GM21717 (cell line): ENCODE results near the gene CSK.

Experiments
- ATAC-seq: cut with Tn5 transposase; IDR thresholded peaks from one replicate; pipeline ENCODE4 v1.9.1; 2021; ENCODE audit warnings: mild to moderate bottlenecking, moderate library complexity; ENCODE audit not compliant: unreplicated experiment

The CSK gene

GRCh38 chr15:74786551-74787165 lies 4.8 kb downstream of the CSK start:
- no peak for ATAC-seq

DNA sequence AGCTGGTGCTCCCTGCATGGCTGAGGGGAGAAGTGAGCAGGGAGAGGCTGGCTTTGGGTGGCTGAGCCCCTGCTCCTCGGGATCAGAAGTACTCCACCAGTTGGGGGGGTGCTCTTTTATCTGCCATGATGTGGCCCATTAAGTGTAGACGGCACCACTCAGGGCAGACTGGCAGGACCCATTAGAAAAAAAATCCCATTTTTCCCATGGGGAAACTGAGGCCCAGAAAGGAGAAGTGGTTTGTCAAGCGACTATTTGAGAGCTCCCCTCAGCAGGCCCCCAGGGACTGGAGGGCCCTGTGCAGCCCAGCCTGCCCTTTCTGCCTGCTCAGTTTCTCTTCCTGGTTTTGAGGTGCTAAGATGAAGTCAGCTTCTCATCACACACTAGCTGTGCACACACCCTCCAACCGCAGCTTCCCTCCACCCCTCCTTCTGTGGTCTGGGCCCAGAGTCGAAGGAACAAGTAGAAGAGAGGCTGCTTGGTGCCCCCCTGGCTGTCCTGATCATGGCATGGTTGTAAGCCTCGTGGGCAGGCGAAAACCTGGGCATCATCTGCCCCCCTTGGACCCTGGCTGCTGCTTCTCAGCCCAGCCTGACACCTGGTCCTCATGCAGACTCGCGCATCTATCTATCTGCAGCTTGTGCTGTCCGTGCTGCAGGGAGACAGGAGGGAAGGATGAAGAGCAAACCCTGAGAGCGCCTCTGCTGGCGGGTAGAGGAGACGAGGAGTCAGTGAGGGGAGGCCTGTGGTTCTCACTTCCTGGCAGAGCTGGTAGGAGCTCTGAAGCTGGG lies 5.6 kb downstream of the CSK start:
- peak; percentile 41 for ATAC-seq

DNA sequence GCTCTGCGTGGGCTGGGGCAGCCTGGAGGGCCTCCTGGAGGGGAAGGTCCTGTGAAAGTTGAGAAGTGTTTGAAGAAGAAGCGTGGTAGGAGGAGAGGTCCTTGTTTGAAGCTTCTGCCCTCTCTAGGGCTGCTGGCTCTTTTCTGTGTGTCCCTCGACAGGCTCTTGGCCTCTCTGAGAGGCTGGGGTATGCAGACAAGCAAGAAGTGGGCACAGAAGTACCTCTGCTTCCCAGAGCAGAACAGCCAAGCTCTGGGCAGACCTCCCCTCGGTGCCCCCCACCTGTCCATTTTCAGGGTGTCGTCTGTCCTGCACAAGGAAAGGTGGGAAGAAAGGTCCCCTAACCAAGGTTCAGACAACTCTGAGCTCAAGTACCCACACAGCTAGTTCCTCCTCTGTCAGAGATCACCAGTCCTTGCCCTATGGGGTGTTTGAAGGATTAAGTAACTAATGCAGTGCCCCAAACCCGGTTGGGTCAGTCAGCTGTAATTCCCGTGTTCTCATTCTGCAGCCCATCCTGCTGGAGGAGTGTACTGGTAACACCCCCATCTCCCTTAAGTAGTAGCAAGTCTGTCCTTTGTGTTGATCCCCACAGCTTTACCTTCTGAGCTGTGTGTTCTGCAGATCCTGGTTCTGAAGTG lies 6.3 kb downstream of the CSK start:
- no peak for ATAC-seq

- peak; percentile 25 for ATAC-seq
Observed at GRCh38 chr15:74788683-74789151, 6.8 kb downstream of the CSK start.

DNA sequence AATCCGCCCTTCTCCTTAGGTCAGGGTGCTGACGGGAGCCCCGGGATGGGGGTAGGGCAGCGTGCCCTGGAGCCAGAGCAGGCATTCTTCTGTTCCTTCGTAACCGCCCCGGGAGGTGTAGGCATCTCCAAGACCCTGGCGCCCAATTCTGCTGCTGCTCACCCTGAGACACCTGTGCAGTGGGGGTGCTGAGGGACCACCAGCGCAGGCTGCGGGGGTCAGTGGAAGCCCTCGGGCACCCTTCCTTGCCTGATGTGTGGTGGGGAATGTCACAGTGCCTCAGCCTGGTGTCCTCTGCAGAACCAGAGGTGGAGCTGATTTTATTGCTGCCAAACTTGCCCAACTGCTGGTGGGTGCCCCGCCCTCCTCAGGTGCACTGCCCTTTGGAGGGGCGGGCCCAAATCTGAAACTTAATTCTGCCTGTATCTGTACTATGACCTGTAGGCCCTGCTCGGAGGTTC lies 7.3 kb downstream of the CSK start:
- no peak for ATAC-seq

GRCh38 chr15:74789741-74790079 lies 7.8 kb downstream of the CSK start:
- no peak for ATAC-seq

DNA sequence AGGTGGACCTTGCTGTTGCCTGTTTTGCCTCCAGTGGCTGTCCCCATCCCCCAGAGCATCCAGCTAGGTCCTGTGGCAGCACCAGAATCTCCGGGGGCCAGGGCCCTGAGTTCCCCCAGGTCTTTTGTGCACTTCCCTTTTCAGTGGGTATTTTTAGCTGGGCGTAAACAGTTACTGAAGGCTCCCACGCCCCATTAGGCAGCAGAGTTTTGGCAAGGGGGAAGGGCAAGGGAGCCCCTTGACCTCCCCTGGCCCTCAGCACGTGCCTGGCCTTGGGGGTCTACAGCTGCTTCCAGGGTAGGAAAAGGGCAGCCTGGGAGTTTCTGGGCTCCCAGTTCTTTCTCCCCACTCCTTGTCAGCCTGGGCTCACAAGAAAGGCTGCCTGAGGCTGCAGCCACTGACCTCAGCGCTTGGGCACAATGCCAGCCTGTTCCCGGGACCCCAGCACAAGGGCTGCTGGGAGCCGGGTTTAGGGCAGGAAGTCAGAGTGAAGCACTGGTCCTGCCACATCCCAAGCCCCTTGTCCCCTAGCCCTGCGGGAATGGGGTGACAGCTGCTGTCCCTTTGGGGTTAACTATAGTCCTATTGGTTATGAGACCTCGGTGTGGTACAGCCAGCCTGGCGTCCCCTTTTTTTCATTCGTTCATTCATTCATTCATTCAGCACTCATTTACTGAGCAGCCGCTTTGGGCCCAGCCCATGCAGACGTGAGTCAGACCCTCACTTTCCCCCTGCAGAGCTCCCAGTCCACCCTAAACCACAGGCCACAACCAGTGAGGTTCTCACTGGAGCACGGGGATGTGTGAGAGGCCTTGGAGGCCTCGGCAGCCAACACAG lies 8.4 kb downstream of the CSK start:
- ATAC-seq: no peak

GRCh38 chr15:74791007-74791406 lies 9.1 kb downstream of the CSK start:
- ATAC-seq: no peak

- no peak for ATAC-seq
Observed at GRCh38 chr15:74791667-74792066, 9.8 kb downstream of the CSK start.

GRCh38 chr15:74792227-74793016 lies 10.5 kb downstream of the CSK start:
- no peak for ATAC-seq

DNA sequence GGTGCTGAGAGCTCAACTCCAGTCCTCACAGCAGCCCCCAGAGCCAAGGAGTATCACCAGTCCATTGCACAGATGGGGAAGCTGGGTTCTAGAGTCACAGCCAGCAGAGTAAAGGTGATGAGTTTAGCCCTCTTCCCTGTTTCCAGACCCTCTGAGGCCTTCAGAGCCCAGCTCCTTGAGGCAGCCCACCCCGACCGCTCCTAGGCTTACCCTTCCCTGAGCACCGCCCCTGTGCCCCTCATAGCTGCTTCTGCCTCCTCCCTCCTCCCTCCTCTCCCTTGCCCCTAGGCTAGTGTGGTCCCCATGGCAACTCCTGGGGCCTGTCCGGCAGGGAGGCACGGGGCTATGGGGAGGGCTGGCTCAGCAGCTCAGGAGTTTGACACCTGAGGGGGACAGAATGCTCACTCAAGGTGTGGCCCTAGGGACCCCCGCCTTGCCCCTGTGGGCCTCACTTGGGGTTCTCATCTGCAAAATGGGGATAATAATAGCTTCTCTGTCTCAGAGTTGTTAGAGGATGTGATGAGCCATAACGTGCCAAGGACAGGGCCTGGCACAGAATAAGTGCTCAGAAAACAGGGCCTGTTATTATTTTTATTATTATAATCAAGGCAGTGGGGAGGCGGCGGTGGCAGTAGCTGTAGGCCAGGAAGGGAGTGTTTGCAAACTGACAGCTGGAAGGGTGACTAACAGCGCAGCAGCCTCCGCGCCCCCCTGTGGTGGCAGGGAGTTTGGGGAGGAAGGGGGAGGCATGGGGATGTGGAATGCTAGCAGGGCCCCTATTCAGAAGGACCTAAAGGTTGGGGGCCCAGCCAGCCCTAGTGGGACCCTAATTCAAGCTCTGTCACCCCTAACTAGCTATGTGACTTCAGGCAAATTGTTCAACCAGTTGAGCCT lies 11.5 kb downstream of the CSK start:
- ATAC-seq: no peak

GRCh38 chr15:74794248-74794969 lies 12.5 kb downstream of the CSK start:
- ATAC-seq: no peak

GRCh38 chr15:74794970-74795349 lies 13.1 kb downstream of the CSK start:
- no peak for ATAC-seq

DNA sequence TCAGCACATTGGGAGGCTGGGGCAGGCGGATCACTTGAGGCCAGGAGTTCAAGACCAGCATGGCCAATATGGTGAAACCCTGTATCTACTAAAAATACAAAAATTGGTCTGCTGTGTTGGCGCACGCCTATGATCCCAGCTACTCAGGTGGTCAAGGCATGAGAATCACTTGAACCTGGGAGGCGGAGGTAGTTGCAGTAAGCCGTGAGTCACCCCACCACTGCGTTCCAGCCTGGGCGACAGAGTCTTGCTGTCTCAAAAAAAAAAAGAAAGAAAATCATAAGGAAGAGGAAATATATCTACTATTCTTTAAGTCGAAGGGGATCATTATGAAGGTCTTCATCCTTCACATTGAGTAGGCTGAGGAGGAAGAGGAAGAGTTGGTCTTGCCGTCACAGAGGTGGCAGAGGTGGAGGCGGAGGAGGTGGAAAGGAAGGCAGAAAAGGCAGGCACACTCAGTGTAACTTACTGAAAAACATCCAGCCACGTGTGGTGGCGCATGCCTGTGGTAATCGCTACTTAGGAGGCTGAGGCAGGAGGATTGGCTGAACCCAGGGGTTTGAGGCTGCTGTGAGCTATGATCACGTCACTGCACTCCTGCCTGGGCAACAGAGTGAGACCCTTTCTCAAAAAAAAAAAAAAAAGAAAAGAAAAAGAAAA lies 14.2 kb downstream of the CSK start:
- ATAC-seq: no peak

GRCh38 chr15:74798388-74799254 lies 16.7 kb downstream of the CSK start:
- no peak for ATAC-seq

DNA sequence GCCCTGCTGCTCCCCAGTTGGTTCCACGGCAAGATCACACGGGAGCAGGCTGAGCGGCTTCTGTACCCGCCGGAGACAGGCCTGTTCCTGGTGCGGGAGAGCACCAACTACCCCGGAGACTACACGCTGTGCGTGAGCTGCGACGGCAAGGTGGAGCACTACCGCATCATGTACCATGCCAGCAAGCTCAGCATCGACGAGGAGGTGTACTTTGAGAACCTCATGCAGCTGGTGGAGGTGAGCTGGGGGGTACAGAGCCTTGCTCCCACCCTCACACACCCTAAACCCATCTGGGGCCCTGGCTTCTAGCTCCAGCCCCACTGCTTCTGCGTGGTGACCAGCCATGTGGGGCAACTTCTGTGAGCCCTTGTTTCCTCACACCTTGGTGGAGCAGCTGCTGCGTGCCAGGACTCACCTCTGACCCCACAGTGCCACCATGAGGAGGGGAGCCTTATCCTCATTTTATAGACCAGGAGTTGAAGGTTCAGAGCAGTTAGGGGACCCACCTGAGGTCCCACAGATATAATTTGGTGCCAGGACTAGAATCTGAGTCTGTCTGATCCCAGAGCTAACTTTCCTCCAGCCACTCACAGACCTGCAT lies 17.5 kb downstream of the CSK start:
- no peak for ATAC-seq
